Activated CD4-positive, alpha-beta T cell treated with anti-CD3 and anti-CD28 coated beads, Interleukin-2, amount 10 ng/mL, durations not matched to agents 7 days and 5 days (primary cell): ENCODE results near the gene DZIP1L. TPM values are rescaled to one million over a fixed set of nuclear protein-coding genes. Genes with fewer than 3 reads are reported as not detected.
"Not testable (repeated sequence)": the region's sequence is repeated elsewhere in the genome, so short reads cannot be mapped to it uniquely, and the experiment has no call there.

Experiments
- CTCF ChIA-PET: fragments of 350-600 bp; sonication (Branson Sonifier 250); formaldehyde crosslinking; loops from one replicate; lab custom pipeline; 2021; ENCODE audit warnings: antibody characterized with exemption; lab: Charles Lee
- POLR2A ChIA-PET: fragments of 350-600 bp; sonication (Branson Sonifier 250); formaldehyde crosslinking; loops from one replicate; lab custom pipeline; 2021; ENCODE audit warnings: antibody characterized with exemption; lab: Charles Lee
- DNase-seq: peaks from one replicate; pipeline ENCODE4 v3.0.0-alpha.2; 2020
- H3K27ac Mint-ChIP-seq: one replicate; pipeline ENCODE4 v1.8.0; 2021; ENCODE audit warnings: mild to moderate bottlenecking, moderate library complexity, mixed read lengths
- H3K27me3 Mint-ChIP-seq: one replicate; pipeline ENCODE4 v1.8.0; 2021; ENCODE audit warnings: mixed read lengths
- H3K36me3 Mint-ChIP-seq: one replicate; pipeline ENCODE4 v1.8.0; 2021; ENCODE audit warnings: low read depth, mixed read lengths
- H3K4me1 Mint-ChIP-seq: one replicate; pipeline ENCODE4 v1.8.0; 2021; ENCODE audit warnings: mixed read lengths
- H3K4me3 Mint-ChIP-seq: one replicate; pipeline ENCODE4 v1.8.0; 2021; ENCODE audit warnings: mild to moderate bottlenecking, moderate library complexity, mixed read lengths
- H3K9me3 Mint-ChIP-seq: one replicate; pipeline ENCODE4 v1.8.0; 2021; ENCODE audit warnings: mixed read lengths
- total RNA-seq, 2 experiments: library from RNA; stranded (reverse); gene quantifications; one replicate each; pipeline ENCODE4 v1.2.3, GENCODE V29; 2021

DZIP1L gene
- total RNA-seq, result under 1 TPM; 0.37 to 0.40 TPM

GRCh38 chr3:138114988-138115971 lies at the start of gene DZIP1L:
Gene DZIP1L, minus strand, starts transcription at chr3:138115608. Its CDS starts 11,637 bp downstream, at chr3:138103971.
- Mint-ChIP-seq H3K4me1 (peaks cover 7% of the 10 kb centered on the region), H3K27ac (no peak within 1 kb of the TSS), H3K27me3 (peaks cover 39% of the 10 kb centered on the region), H3K9me3 (no peaks in the 10 kb centered on the region), H3K4me3 (peak within 1 kb of the TSS; percentile 73), H3K36me3 (no peaks in the 10 kb centered on the region)
- DNase-seq, result peak; percentile 17
- ChIA-PET POLR2A (interaction anchor here (0.6 kb wide), 1 partner anchor 691 kb away, joined by 4 read pairs; no protein-coding TSS in a partner anchor), CTCF (interaction anchor here (1.1 to 1.7 kb wide), 3 partner anchors 44 to 49 kb away, joined by 4 to 9 read pairs (median 5); no protein-coding TSS in a partner anchor)

- no peak overlapping the region for H3K4me3 Mint-ChIP-seq
- H3K9me3 Mint-ChIP-seq, result no peaks in the 10 kb centered on the region
- H3K27me3 Mint-ChIP-seq, result no peaks in the 10 kb centered on the region
- no peak for DNase-seq
- H3K36me3 Mint-ChIP-seq, result peaks cover 64% of the 10 kb centered on the region
- POLR2A ChIA-PET, result no interaction called here
- CTCF ChIA-PET, result interaction anchor here (0.7 kb wide), 1 partner anchor 1920 kb away, joined by 5 read pairs; no protein-coding TSS in a partner anchor
- peaks cover 5% of the 10 kb centered on the region for H3K4me1 Mint-ChIP-seq
- no peak overlapping the region for H3K27ac Mint-ChIP-seq
Measured at GRCh38 chr3:138165061-138165460, 49.7 kb upstream of the DZIP1L start.

GRCh38 chr3:138157743-138158142 lies 42.3 kb upstream of the DZIP1L start:
- POLR2A ChIA-PET, result no interaction called here
- Mint-ChIP-seq H3K4me3 (no peak overlapping the region), H3K27ac (no peak overlapping the region), H3K27me3 (peaks cover 6% of the 10 kb centered on the region), H3K36me3 (peaks cover 21% of the 10 kb centered on the region), H3K4me1 (no peaks in the 10 kb centered on the region), H3K9me3 (peaks cover 13% of the 10 kb centered on the region)
- CTCF ChIA-PET, result interaction anchor here (0.6 to 1.7 kb wide), 2 partner anchors 14 to 197 kb away, joined by 4 to 7 read pairs; no protein-coding TSS in a partner anchor
- no peak for DNase-seq

- DNase-seq, result no peak
- CTCF ChIA-PET, result no interaction called here
- Mint-ChIP-seq H3K4me1 (no peaks in the 10 kb centered on the region), H3K27ac (no peak overlapping the region), H3K4me3 (no peak overlapping the region), H3K9me3 (peaks cover 13% of the 10 kb centered on the region), H3K27me3 (peaks cover 8% of the 10 kb centered on the region), H3K36me3 (no peaks in the 10 kb centered on the region)
- POLR2A ChIA-PET, result no interaction called here
Measured at GRCh38 chr3:138154534-138154933, 39.1 kb upstream of the DZIP1L start.

- Mint-ChIP-seq H3K36me3 (no peaks in the 10 kb centered on the region), H3K4me3 (no peak overlapping the region), H3K9me3 (peaks cover 5% of the 10 kb centered on the region), H3K27ac (no peak overlapping the region), H3K4me1 (no peaks in the 10 kb centered on the region), H3K27me3 (peaks cover 20% of the 10 kb centered on the region)
- ChIA-PET CTCF (no interaction called here), POLR2A (no interaction called here)
- no peak for DNase-seq
Measured at GRCh38 chr3:138148503-138148902, 33.1 kb upstream of the DZIP1L start.

- H3K4me3 Mint-ChIP-seq, DNase-seq, POLR2A ChIA-PET, H3K9me3 Mint-ChIP-seq, H3K27ac Mint-ChIP-seq, H3K36me3 Mint-ChIP-seq, H3K4me1 Mint-ChIP-seq, CTCF ChIA-PET: not testable (repeated sequence)
- H3K27me3 Mint-ChIP-seq, result peaks cover 18% of the 10 kb centered on the region
Measured at GRCh38 chr3:138142181-138142580, 26.8 kb upstream of the DZIP1L start.

- Mint-ChIP-seq H3K4me3 (no peak overlapping the region), H3K9me3 (no peaks in the 10 kb centered on the region), H3K27ac (no peak overlapping the region), H3K4me1 (no peaks in the 10 kb centered on the region), H3K36me3 (no peaks in the 10 kb centered on the region), H3K27me3 (peaks cover 13% of the 10 kb centered on the region)
- CTCF ChIA-PET, result no interaction called here
- DNase-seq, result no peak
- POLR2A ChIA-PET, result no interaction called here
Measured at GRCh38 chr3:138140940-138141339, 25.5 kb upstream of the DZIP1L start.

- DNase-seq, result no peak
- POLR2A ChIA-PET, result no interaction called here
Measured at GRCh38 chr3:138139691-138140090, 24.3 kb upstream of the DZIP1L start.

GRCh38 chr3:138137861-138138260 lies 22.5 kb upstream of the DZIP1L start:
- ChIA-PET CTCF (interaction anchor here (0.5 kb wide), 1 partner anchor 58 kb away, joined by 5 read pairs; no protein-coding TSS in a partner anchor), POLR2A (no interaction called here)
- H3K27ac Mint-ChIP-seq, result no peak overlapping the region
- H3K27me3 Mint-ChIP-seq, result peaks cover 9% of the 10 kb centered on the region
- no peaks in the 10 kb centered on the region for H3K4me1 Mint-ChIP-seq
- DNase-seq, result no peak
- no peaks in the 10 kb centered on the region for H3K9me3 Mint-ChIP-seq
- H3K4me3 Mint-ChIP-seq, result no peak overlapping the region
- no peaks in the 10 kb centered on the region for H3K36me3 Mint-ChIP-seq

More at GRCh38 chr3:138139691-138140090, 24.3 kb upstream of the DZIP1L start:
- Mint-ChIP-seq H3K4me3 (no peak overlapping the region), H3K4me1 (no peaks in the 10 kb centered on the region), H3K27ac (no peak overlapping the region), H3K27me3 (peaks cover 12% of the 10 kb centered on the region), H3K9me3 (no peaks in the 10 kb centered on the region), H3K36me3 (no peaks in the 10 kb centered on the region)
- CTCF ChIA-PET, result no interaction called here

- no peaks in the 10 kb centered on the region for H3K9me3 Mint-ChIP-seq
- DNase-seq, result no peak
- no peaks in the 10 kb centered on the region for H3K36me3 Mint-ChIP-seq
- no peak overlapping the region for H3K27ac Mint-ChIP-seq
- POLR2A ChIA-PET, result no interaction called here
- H3K4me1 Mint-ChIP-seq, result no peaks in the 10 kb centered on the region
- CTCF ChIA-PET, result no interaction called here
- no peak overlapping the region for H3K4me3 Mint-ChIP-seq
- H3K27me3 Mint-ChIP-seq, result peaks cover 14% of the 10 kb centered on the region
Measured at GRCh38 chr3:138136201-138136600, 20.8 kb upstream of the DZIP1L start.

GRCh38 chr3:138135833-138136194 lies 20.4 kb upstream of the DZIP1L start:
- Mint-ChIP-seq H3K27ac (no peak overlapping the region), H3K4me3 (no peak overlapping the region), H3K9me3 (no peaks in the 10 kb centered on the region), H3K4me1 (no peaks in the 10 kb centered on the region), H3K36me3 (no peaks in the 10 kb centered on the region), H3K27me3 (peaks cover 15% of the 10 kb centered on the region)
- ChIA-PET POLR2A (no interaction called here), CTCF (no interaction called here)
- DNase-seq, result no peak

GRCh38 chr3:138135146-138135832 lies 19.9 kb upstream of the DZIP1L start:
- CTCF ChIA-PET, result no interaction called here
- H3K4me3 Mint-ChIP-seq, result no peak overlapping the region
- no peaks in the 10 kb centered on the region for H3K9me3 Mint-ChIP-seq
- H3K27me3 Mint-ChIP-seq, result peaks cover 16% of the 10 kb centered on the region
- POLR2A ChIA-PET, result no interaction called here
- no peak for DNase-seq
- no peaks in the 10 kb centered on the region for H3K4me1 Mint-ChIP-seq
- H3K27ac Mint-ChIP-seq, result no peak overlapping the region
- H3K36me3 Mint-ChIP-seq, result no peaks in the 10 kb centered on the region

GRCh38 chr3:138132239-138132638 lies 16.8 kb upstream of the DZIP1L start, which contains the start of gene A4GNT:
Gene A4GNT, minus strand, starts transcription at chr3:138132390. Its CDS starts 1,134 bp downstream, at chr3:138131256.
- no peak within 1 kb of the TSS for H3K4me3 Mint-ChIP-seq
- ChIA-PET POLR2A (no interaction called here), CTCF (interaction anchor here (1.7 kb wide), 1 partner anchor 14 kb away, joined by 3 read pairs; no protein-coding TSS in a partner anchor)
- H3K9me3 Mint-ChIP-seq, result no peaks in the 10 kb centered on the region
- no peaks in the 10 kb centered on the region for H3K4me1 Mint-ChIP-seq
- H3K27ac Mint-ChIP-seq, result no peak within 1 kb of the TSS
- peaks cover 16% of the 10 kb centered on the region for H3K27me3 Mint-ChIP-seq
- no peak for DNase-seq
- no peaks in the 10 kb centered on the region for H3K36me3 Mint-ChIP-seq
